HL-60 (cell line): ENCODE results near the gene LAMA2.

Experiments used
- REST ChIP-seq: IDR thresholded peaks from 2 replicates; pipeline ENCODE4 v1.6.1; 2012; ENCODE audit warnings: low read depth; ENCODE audit not compliant: insufficient replicate concordance
- TF ChIP-seq, protein P1 (sequence below): IDR thresholded peaks from one replicate; pipeline ENCODE4 v1.5.1; 2011; ENCODE audit warnings: low read length, control low read depth, inconsistent platforms; ENCODE audit not compliant: insufficient read depth

DNA sequence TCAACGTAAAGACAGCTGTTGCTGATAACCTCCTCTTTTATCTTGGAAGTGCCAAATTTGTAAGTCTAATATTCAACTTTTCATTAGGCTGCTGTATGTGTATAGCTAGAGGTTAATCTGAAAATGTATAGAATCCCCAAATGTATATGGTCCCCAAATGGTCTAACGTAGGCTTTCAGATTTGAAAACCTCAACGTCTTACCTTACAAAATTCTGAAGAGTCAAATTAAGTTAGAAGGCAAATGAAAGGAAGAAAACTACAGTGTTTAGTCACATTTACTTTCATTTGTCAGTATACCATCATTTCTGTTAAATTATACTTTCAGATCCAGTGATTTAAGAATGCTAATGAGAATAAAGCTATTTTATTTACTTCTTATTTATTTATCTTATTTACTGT lies 570.1 kb downstream of the LAMA2 start:
- TF ChIP-seq, protein P1, sequence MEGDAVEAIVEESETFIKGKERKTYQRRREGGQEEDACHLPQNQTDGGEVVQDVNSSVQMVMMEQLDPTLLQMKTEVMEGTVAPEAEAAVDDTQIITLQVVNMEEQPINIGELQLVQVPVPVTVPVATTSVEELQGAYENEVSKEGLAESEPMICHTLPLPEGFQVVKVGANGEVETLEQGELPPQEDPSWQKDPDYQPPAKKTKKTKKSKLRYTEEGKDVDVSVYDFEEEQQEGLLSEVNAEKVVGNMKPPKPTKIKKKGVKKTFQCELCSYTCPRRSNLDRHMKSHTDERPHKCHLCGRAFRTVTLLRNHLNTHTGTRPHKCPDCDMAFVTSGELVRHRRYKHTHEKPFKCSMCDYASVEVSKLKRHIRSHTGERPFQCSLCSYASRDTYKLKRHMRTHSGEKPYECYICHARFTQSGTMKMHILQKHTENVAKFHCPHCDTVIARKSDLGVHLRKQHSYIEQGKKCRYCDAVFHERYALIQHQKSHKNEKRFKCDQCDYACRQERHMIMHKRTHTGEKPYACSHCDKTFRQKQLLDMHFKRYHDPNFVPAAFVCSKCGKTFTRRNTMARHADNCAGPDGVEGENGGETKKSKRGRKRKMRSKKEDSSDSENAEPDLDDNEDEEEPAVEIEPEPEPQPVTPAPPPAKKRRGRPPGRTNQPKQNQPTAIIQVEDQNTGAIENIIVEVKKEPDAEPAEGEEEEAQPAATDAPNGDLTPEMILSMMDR, result no peak
- no peak for TF ChIP-seq REST
